Kidney epithelial cell (primary cell): ENCODE results near the gene CACNA1I. TPM values are rescaled to one million over a fixed set of nuclear protein-coding genes. Genes with fewer than 3 reads are reported as not detected.

ENCODE experiments used
- DNase-seq: peaks from one replicate; pipeline ENCODE4 v3.0.0-alpha.2; 2010; ENCODE audit warnings: low read depth
- H3K27me3 ChIP-seq: 2 replicates; pipeline ENCODE4 v1.6.0; 2011; ENCODE audit warnings: low read length; ENCODE audit not compliant: control insufficient read depth, insufficient read depth
- H3K36me3 ChIP-seq: 2 replicates; pipeline ENCODE4 v1.5.1; 2011; ENCODE audit warnings: low read length; ENCODE audit not compliant: control insufficient read depth, insufficient read depth
- H3K4me3 ChIP-seq: 2 replicates; pipeline ENCODE4 v1.5.1; 2011; ENCODE audit warnings: low read depth, mild to moderate bottlenecking, control low read depth, low read length
- CTCF ChIP-seq: IDR thresholded peaks from 2 replicates; pipeline ENCODE4 v1.5.1; 2011; ENCODE audit warnings: mild to moderate bottlenecking, moderate library complexity, low read length, control low read depth, inconsistent platforms; ENCODE audit not compliant: insufficient read depth, poor library complexity, severe bottlenecking
- total RNA-seq: library from RNA; depleted of rRNA; stranded (reverse); fragments of >200 nt; gene quantifications from 2 replicates; pipeline ENCODE4 v1.2.3, GENCODE V29; 2015

Gene CACNA1I
- total RNA-seq, 1 donor from 2014 or later = not detected

DNA sequence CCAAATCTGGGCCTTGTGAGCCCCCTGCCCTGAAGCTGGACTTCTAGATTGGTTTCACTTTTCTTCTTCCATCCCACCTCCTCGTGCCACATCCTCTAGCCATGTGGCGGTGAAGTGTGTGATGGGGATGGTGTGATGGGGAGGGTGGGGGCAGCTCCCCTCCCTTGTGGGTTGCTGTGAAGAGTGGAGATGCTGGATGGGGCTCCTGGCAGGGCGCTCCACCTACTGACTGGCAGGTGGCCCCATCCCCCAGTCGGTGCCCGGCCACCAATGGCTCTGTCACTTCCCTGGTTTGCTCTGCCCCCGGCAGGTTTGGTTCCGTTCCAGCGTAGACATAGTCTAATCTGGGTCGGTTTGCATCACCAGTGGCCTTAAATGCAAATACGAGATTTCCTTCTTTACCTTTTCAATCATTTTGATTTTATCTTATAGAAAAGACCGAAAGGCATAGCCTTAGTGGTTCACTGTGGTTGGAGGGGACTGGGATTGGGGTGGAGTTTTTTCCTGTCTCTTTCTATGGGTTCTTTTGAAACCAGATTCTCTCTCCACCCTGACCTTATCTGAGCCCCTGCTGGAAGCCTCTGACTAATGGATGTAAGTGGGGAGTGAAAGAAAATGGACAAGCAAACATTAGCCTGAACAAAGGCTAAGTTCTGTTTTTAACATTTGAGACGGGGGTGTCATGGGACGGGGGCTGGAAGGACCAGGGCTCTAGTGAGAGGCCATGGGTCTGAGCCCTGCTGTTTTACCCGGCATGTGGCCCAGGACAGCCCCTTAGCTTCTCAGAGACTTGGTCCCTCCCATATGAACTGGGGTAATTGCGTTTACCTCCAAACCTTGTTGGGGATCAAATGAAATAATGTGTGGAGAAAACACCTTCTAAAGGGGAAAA, 149.3 kb downstream of the CACNA1I start:
- Histone ChIP-seq H3K4me3 (no peak overlapping the region), H3K27me3 (peaks cover 3% of the 10 kb centered on the region), H3K36me3 (no peaks in the 10 kb centered on the region)
- DNase-seq = no peak
- no peak for TF ChIP-seq CTCF

- no peak for DNase-seq
- H3K4me3 ChIP-seq = no peak overlapping the region
- no peaks in the 10 kb centered on the region for H3K36me3 ChIP-seq
- no peak for TF ChIP-seq CTCF
- H3K27me3 ChIP-seq = peaks cover 5% of the 10 kb centered on the region
Measured at GRCh38 chr22:39721206-39722031, 150.9 kb downstream of the CACNA1I start.

- DNase-seq = no peak
- Histone ChIP-seq H3K27me3 (peaks cover 11% of the 10 kb centered on the region), H3K36me3 (no peaks in the 10 kb centered on the region), H3K4me3 (no peak overlapping the region)
- TF ChIP-seq CTCF = no peak
Measured at GRCh38 chr22:39722032-39722325, 151.4 kb downstream of the CACNA1I start.

DNA sequence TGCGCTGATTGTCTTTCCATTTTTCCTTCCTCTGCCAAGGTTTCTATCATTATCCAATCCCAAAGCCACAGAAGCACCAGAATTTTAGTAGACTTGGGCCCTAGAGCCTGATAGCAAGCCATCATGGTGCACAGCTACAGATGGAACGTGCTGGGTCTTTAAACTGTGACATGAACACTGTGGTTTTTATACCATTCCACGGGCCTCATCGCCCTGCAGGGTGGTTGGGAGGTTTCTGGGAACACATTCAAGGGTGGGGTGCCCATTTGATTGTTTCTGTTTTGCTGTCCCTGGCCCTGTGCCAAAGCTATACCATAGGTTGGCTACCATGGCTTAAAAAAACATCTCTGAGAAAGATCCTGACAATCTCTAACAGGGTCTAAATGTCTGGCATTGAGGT, 151.9 kb downstream of the CACNA1I start:
- Histone ChIP-seq H3K4me3 (no peak overlapping the region), H3K27me3 (peaks cover 15% of the 10 kb centered on the region), H3K36me3 (no peaks in the 10 kb centered on the region)
- no peak for DNase-seq
- TF ChIP-seq CTCF = no peak

GRCh38 chr22:39723463-39723862, 152.9 kb downstream of the CACNA1I start:
- H3K27me3 ChIP-seq = peaks cover 15% of the 10 kb centered on the region
- no peak overlapping the region for H3K4me3 ChIP-seq
- no peaks in the 10 kb centered on the region for H3K36me3 ChIP-seq
- no peak for DNase-seq
- TF ChIP-seq CTCF = no peak
